ENCODE measurements around the gene IDE.

- TF ChIP-seq CTCF (IDR thresholded peaks at IDR 0.05 in 4 of 5, conservative IDR thresholded peaks at IDR 0.05 in 1 of 5) (no peak), POLR2A (IDR thresholded peaks at IDR 0.05) (no peak)
These were observed 122.5 kb downstream of the IDE start for GRCh38 chr10:92451431-92451830.
